C4-2B (cell line): ENCODE measurements around the gene USH1G.

ENCODE experiments used
- ZFX ChIP-seq: fragments of 450-650 bp; IDR thresholded peaks from 2 replicates; pipeline ENCODE4 v1.6.1; 2017
- TF ChIP-seq, protein P1 (sequence below): fragments of 450-650 bp; conservative IDR thresholded peaks from 2 replicates; pipeline ENCODE4 v1.5.1; 2017; ENCODE audit warnings: mild to moderate bottlenecking

- TF ChIP-seq, protein P1, sequence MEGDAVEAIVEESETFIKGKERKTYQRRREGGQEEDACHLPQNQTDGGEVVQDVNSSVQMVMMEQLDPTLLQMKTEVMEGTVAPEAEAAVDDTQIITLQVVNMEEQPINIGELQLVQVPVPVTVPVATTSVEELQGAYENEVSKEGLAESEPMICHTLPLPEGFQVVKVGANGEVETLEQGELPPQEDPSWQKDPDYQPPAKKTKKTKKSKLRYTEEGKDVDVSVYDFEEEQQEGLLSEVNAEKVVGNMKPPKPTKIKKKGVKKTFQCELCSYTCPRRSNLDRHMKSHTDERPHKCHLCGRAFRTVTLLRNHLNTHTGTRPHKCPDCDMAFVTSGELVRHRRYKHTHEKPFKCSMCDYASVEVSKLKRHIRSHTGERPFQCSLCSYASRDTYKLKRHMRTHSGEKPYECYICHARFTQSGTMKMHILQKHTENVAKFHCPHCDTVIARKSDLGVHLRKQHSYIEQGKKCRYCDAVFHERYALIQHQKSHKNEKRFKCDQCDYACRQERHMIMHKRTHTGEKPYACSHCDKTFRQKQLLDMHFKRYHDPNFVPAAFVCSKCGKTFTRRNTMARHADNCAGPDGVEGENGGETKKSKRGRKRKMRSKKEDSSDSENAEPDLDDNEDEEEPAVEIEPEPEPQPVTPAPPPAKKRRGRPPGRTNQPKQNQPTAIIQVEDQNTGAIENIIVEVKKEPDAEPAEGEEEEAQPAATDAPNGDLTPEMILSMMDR: no peak
- TF ChIP-seq ZFX: no peak
Measured at GRCh38 chr17:74922694-74923537, at the start of gene USH1G.
